ENCODE results near the gene LAMA4.

DNA sequence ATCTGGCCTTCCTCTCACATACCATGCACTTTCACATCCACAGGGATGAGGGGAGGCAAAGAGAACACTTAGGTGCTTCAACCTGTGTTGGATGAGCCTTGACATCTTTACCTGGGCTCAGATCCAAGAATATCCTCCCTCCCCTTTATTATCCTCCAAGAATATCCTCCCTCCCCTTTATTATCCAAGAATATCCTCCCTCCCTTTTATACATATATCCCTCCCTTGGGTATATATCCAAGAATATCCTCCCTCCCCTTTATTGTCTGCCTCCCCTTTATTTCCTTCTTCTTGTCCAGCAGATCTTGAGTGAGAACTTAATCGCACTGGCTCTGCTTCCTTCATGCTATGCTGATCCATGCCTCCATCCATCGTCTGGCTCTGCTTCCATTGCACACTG lies 30.3 kb downstream of the LAMA4 start:
- TF ChIP-seq, protein P1, sequence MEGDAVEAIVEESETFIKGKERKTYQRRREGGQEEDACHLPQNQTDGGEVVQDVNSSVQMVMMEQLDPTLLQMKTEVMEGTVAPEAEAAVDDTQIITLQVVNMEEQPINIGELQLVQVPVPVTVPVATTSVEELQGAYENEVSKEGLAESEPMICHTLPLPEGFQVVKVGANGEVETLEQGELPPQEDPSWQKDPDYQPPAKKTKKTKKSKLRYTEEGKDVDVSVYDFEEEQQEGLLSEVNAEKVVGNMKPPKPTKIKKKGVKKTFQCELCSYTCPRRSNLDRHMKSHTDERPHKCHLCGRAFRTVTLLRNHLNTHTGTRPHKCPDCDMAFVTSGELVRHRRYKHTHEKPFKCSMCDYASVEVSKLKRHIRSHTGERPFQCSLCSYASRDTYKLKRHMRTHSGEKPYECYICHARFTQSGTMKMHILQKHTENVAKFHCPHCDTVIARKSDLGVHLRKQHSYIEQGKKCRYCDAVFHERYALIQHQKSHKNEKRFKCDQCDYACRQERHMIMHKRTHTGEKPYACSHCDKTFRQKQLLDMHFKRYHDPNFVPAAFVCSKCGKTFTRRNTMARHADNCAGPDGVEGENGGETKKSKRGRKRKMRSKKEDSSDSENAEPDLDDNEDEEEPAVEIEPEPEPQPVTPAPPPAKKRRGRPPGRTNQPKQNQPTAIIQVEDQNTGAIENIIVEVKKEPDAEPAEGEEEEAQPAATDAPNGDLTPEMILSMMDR (IDR thresholded peaks at IDR 0.05) = no peak
- TF ChIP-seq, protein P2, sequence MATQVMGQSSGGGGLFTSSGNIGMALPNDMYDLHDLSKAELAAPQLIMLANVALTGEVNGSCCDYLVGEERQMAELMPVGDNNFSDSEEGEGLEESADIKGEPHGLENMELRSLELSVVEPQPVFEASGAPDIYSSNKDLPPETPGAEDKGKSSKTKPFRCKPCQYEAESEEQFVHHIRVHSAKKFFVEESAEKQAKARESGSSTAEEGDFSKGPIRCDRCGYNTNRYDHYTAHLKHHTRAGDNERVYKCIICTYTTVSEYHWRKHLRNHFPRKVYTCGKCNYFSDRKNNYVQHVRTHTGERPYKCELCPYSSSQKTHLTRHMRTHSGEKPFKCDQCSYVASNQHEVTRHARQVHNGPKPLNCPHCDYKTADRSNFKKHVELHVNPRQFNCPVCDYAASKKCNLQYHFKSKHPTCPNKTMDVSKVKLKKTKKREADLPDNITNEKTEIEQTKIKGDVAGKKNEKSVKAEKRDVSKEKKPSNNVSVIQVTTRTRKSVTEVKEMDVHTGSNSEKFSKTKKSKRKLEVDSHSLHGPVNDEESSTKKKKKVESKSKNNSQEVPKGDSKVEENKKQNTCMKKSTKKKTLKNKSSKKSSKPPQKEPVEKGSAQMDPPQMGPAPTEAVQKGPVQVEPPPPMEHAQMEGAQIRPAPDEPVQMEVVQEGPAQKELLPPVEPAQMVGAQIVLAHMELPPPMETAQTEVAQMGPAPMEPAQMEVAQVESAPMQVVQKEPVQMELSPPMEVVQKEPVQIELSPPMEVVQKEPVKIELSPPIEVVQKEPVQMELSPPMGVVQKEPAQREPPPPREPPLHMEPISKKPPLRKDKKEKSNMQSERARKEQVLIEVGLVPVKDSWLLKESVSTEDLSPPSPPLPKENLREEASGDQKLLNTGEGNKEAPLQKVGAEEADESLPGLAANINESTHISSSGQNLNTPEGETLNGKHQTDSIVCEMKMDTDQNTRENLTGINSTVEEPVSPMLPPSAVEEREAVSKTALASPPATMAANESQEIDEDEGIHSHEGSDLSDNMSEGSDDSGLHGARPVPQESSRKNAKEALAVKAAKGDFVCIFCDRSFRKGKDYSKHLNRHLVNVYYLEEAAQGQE (IDR thresholded peaks at IDR 0.05; ENCODE audit: insufficient read depth in 1 of 2, low read depth in 2 of 2, low read length in 1 of 2) = no peak
- TF ChIP-seq POLR2AphosphoS5 (IDR thresholded peaks at IDR 0.05; ENCODE audit: low read depth, low read length) (no peak), TCF7L2 (IDR thresholded peaks at IDR 0.05; ENCODE audit: low read depth, low read length) (no peak), SIN3A (IDR thresholded peaks at IDR 0.05; ENCODE audit: borderline replicate concordance, insufficient read depth, low read depth, low read length) (no peak)

Data from Panc1 (cell line).